OCI-LY7 (cell line): ENCODE data around the gene MTAP.

Experiments
- EZH2phosphoT487 ChIP-seq: fragments of 200-600 bp; sonication (generic); IDR thresholded peaks from 2 replicates; pipeline ENCODE4 v1.6.1; 2018; ENCODE audit warnings: low read depth, borderline replicate concordance, mild to moderate bottlenecking, mixed run types, antibody characterized with exemption, low read length, moderate library complexity, mixed read lengths
- TF ChIP-seq, protein P1 (sequence below): fragments of 200-600 bp; sonication (generic); conservative IDR thresholded peaks from 2 replicates; pipeline ENCODE4 v1.5.1; 2014; ENCODE audit warnings: mild to moderate bottlenecking, antibody characterized with exemption, low read length, moderate library complexity, mixed read lengths

DNA sequence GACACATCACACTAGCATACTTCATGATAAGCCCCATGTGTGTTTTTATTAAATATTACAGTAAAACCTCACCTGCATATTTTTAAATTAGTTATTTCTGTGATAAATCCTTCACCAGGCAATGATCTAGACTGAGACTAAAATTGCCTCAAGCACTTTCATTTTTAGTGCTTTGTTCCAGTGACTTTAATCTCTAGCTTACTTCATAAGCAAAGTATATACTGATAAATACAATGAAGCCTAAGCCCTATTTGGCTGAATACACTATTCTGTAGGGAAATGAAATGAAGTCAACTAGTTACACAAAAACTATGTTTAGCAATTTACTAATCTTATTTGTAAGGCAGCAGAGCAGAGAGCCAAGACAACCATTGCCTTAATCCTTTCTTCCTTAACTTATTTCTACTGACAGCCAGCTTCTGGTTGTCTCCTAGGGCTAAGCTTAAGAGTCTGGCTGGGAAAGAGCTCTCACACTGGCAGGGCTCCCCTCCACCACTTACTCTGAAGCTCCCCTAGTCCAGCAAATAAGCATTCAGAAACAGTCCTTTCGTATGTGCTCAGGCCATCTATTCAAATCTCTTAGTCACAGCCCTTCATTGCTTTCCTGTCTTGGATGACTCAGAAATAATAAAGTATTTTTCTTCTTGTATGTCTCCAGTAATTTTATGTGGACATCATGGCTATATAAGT, 31.4 kb upstream of the MTAP start:
- TF ChIP-seq, protein P1, sequence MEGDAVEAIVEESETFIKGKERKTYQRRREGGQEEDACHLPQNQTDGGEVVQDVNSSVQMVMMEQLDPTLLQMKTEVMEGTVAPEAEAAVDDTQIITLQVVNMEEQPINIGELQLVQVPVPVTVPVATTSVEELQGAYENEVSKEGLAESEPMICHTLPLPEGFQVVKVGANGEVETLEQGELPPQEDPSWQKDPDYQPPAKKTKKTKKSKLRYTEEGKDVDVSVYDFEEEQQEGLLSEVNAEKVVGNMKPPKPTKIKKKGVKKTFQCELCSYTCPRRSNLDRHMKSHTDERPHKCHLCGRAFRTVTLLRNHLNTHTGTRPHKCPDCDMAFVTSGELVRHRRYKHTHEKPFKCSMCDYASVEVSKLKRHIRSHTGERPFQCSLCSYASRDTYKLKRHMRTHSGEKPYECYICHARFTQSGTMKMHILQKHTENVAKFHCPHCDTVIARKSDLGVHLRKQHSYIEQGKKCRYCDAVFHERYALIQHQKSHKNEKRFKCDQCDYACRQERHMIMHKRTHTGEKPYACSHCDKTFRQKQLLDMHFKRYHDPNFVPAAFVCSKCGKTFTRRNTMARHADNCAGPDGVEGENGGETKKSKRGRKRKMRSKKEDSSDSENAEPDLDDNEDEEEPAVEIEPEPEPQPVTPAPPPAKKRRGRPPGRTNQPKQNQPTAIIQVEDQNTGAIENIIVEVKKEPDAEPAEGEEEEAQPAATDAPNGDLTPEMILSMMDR, result no peak
- TF ChIP-seq EZH2phosphoT487, result no peak
